Endothelial cell of umbilical vein (primary cell): ENCODE data around the gene LIAS.

ENCODE experiments used
- CTCF ChIP-seq, 2 donors: IDR thresholded peaks; 1 replicate in 1 of 2; 2 replicates in 1 of 2; pipeline ENCODE4 v1.5.1; 2011; ENCODE audit warnings: low read length in 2 of 2, mild to moderate bottlenecking in 2 of 2, moderate library complexity in 2 of 2, control low read depth in 1 of 2, inconsistent platforms in 1 of 2, low read depth in 1 of 2; ENCODE audit not compliant: insufficient read depth in 1 of 2; ENCODE audit errors: extremely low read depth in 1 of 2
- FOS ChIP-seq: IDR thresholded peaks from 2 replicates; pipeline ENCODE4 v1.6.1; 2011; ENCODE audit warnings: mild to moderate bottlenecking, low read length, moderate library complexity, borderline replicate concordance; ENCODE audit not compliant: insufficient read depth

- TF ChIP-seq CTCF (IDR thresholded peaks at IDR 0.05; ENCODE audit: extremely low read depth in 1 of 2, insufficient read depth in 1 of 2, low read depth in 1 of 2, low read length in 2 of 2) (no peak), FOS (no peak)
Measured at GRCh38 chr4:39472396-39472795, 13.5 kb downstream of the LIAS start.
